ENCODE results near the gene SLC20A1.

SLC20A1 gene

DNA sequence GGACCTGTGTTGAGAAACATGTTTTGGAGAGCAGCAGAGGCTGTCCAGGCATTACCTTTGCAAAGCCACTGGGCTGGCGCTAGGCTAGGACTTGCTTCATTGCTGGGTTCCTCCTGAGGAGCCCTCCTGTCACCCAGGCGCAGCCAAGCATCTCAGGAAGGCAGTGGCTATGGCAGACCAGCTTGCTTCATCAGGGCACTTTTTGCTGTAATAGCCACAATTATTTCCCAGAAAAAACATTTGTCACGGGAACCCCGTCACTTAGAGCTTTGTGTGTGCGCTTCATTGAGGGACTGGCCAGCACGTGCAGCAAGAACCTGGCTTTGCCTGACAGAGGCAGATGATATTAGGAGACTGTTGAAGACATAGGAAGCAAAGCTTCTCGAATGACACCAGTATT is 36.4 kb downstream of the SLC20A1 start:
- DNase-seq (ENCODE audit: low read depth in 2 of 3, low spot score in 2 of 3): no peak

DNA sequence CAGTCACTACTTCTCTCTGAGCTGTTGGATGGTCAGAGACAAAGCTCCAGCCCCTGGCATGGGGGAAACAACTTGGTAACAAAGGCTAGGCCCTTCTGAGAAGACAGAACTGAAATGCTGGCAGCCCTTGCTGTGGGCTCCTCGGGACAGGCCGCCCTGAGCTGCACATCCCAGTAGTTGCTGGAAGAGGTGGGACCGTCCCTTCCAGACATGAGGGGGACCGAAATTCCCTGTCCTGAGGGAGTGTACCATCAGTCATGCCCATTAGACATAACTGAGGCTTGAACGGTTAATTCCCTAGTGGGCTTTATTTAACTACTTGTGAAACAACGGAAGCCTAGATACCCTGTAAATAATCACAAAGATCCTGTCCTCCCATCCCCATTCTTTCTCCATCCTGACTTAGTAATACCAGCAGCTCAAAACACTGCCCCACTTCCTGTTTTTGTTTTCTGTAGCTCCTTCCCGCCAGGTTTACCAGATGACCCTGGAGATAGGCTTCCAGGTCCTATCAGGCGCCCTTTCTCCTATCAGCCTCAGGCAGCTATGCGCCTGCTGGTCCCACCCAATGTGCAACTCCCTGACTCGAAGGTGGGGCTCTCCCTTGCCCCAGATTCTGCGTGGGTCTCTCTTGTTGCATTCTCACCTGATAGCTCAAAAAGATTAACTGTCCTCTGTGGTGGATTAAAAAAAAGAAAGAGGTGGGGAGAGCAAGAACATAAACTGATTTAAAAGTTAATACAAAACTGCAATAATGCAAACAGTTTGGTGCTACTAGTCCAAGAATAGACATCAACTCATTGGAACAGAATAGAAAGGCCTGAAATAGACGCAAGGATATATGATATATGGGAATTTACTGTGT is 38.0 kb downstream of the SLC20A1 start:
- DNase-seq (ENCODE audit: low read depth in 2 of 3, low spot score in 2 of 3): no peak

DNA sequence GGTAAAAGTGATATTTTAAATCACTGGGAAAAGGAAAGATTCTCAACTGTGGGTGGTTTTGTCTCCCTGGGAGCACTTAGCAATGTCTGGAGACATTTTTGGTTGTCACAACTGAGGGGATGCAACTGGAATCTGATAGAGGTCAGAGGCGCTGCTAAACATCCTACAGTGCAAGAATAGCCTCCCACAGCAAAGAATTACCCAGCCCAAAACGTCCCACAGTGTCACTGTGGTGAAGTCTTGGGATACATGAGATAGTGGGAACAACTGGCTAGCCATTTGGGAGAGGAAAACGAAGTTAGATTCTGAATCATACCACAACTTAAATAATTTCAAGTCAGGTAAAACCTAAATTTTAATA is 38.7 kb downstream of the SLC20A1 start:
- DNase-seq (ENCODE audit: low read depth in 2 of 3, low spot score in 2 of 3): no peak

DNA sequence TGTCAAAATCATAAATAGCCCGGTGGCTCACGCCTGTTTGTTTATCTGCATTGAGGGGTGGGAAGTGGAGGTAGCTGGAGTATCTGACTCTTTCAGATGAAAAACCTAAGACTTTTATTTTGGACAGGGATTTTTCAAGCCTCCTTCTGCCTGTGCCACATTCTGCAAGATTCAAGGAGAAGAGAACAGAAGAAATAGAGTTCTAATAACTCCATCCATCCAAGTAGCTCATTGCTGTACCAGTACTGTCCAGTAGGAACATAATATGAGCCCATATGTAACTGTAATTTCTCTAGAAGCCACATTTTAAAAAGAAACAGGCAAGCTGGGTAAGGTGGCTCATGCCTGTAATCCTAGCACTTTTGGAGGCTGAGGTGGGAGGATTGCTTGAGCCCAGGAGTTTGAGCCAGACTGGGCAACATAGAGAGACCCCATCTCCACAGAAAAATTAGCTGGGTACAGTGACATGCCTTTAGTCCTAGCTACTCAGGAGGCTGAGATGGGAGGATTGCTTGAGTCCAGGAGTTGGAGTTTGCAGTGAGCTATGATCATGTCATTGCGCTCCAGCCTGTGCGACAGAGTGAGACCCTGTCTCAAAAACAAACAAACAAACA is 39.6 kb downstream of the SLC20A1 start:
- no peak for DNase-seq (ENCODE audit: low read depth in 2 of 3, low spot score in 2 of 3)

DNA sequence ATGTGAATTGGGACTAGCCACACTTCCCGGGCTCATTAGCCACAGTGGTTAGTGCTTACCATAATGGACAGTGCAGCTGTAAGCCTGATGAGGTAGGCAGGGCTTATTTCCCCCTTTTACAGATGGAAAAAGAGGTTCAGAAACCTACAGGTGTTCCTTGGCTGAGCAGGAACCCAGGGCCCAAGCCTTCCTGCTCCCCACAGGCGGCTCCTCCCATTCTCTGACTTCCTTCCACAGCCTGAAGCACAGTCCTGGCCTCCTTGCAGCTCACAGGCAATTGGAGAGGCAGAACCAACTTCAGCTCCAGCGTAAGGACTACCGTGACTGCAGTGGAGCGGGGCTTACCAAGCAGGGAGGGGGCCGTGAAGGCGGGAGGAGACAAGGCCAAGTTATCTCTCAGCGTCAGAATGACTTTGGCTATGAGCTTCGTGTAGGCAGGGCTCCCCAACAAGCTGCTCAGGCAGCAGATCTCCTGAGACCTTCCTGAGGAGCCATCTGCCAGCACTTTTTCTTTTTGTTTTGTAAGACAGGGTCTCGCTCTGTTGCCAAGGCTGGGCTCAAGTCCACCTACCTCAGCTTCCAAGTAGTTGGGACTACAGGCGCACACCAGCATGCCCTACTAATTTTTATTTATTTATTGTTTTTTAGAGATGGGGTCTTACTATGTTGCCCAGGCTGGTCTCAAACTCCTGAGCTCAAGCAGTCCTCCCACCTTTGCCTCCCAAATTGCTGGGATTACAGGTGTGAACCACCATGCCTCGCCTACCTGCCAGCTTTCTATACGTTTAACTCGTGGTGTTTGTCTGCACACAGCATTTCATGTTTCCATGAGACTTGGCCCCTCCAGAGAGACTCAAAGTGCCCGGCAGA is 40.8 kb downstream of the SLC20A1 start:
- DNase-seq (ENCODE audit: low read depth in 2 of 3, low spot score in 2 of 3): no peak

DNA sequence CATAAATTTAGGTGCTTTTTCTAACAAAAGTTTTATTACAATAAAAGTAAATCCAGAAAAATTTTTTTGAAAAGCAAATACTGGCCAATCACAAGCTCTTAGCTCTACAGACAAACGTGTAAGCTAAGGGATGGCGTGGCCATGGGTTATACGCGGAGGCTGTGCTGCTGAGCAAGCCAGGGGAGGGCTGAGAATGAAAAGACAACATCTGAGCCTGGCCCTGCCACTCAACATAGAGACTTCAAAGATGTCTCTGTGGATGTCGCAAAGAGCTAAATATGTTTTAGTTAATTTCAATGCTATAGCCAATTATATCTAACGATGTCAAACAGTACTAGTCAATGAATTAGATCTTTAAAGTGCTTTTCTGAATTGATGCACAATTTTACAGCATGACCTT is 41.8 kb downstream of the SLC20A1 start:
- no peak for DNase-seq (ENCODE audit: low read depth in 2 of 3, low spot score in 2 of 3)

DNA sequence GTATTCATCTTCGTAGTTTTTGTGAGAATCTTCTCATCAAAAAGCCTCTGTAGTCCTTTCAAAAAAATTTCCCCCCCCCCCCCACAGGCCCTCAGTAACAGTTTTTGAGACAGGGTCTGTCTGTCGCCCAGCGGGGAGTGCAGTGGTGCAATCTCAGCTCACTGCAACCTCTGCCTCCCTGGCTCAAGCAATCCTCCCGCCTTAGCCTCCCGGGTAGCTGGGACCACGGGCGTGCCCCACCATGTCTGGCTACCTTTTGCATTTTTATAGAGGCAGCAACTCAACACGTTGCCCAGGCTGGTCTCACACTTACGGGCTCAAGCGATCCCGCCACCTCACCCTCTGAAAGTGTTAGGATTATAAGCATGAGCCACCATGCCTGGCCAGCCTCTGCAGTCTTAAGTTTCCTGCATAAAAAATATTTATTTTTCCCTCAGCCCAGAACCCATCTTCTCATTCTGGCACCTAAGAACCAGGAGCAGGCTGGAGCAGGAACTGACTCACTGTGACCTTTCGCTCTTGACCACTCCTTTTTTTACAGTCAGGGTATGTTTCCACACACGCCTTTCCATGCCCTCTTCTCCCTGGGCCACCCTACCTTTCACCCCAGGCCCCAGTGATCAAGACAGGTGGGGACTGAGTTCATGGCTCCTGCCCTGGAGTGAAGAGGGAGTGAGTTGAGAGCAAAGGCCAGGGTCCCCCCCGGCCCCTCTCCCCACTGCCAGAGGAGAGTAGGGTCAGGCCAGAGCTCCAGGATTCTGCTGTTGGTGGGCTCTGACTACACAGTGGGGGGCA is 42.5 kb downstream of the SLC20A1 start:
- DNase-seq (ENCODE audit: low read depth in 2 of 3, low spot score in 2 of 3): no peak

DNA sequence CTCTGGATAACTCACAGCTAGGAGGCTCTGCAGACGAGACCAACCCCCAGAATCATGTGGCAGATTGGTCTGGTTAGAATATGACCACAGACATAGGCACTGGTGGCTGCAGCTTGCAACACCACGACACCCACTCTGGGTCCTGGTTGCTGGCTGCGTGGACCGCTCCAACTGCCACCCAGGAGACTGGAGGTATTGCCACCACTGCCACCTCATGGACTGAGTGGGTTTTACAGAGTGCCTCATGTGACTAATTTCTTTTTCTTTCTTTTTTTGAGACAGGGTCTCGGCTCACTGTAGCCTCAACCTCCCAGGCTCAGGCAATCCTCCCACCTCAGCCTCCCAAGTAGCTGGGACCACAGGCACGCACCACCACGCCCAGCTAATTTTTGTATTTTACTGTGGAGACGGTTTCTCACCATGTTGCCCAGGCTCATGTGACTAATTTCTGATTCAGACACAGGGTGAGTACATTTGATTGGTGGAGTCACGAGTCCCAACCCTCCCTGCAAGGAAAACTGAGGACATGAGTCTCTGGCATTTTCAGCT is 45.2 kb downstream of the SLC20A1 start:
- peak in 2 of 3 experiments; percentile 6 to 23 for DNase-seq (ENCODE audit: low read depth in 2 of 3, low spot score in 2 of 3)

DNA sequence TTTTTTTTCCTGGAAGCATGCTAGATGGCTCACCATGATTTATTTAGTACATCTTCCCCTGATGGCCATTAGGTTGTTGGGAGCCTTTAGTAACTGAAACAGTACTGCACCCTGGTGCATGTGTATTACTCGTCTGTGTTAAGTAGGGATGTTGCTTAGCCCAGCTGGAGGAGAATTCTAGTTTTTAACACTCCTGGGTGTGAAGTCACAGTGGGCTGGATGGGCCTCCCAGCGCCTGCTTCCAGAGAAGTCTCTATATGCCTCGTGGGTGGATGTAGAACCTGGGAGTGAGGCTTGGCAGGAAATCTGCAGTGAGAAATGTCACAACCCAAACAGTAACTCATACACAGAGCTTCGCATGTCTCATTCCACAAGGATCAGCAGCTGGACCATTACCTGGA is 46.1 kb downstream of the SLC20A1 start:
- DNase-seq (ENCODE audit: low read depth in 2 of 3, low spot score in 2 of 3): no peak

DNA sequence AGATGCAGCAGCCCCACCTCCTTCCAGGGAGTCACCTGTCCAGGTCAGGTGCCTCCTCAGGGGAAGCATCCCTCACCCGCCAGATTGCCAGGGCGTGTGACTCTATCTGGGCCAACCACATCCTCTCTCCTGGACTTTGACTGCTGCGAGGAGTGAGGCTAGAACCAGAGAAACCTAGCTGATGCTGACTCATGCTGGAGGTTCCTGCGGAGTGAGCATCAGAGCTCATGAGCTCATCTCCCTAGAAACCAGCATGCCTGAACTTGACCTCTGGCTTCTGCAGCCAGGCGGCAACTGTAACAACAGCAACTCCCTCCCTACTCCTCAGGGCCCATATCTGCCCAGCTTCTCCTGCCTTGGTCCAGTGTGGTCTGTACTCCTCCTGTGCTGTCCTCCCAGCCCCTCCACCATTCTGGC is 46.8 kb downstream of the SLC20A1 start:
- DNase-seq (ENCODE audit: low read depth in 2 of 3, low spot score in 2 of 3): peak in 1 of 3 experiments; percentile 23

DNA sequence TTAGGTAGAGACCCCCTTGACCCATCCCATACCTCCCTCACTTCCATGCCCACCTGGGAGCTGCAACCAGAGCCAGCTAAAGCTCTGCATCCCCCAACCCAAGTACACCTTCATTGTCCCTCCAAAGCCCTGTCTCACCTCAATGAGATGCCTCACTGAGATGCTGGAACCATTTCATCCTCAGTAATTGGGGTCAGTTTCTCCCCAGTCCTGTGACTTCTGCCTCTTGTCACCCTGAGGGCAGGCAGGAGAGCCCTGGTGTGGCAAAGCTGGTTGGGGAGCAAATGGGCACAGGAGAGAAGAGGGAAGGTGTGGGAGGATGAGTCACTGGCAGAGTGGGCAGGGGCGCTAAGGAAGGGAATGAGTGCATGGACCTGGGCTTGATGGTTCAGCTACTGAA is 47.2 kb downstream of the SLC20A1 start:
- DNase-seq (ENCODE audit: low read depth in 2 of 3, low spot score in 2 of 3): no peak

DNA sequence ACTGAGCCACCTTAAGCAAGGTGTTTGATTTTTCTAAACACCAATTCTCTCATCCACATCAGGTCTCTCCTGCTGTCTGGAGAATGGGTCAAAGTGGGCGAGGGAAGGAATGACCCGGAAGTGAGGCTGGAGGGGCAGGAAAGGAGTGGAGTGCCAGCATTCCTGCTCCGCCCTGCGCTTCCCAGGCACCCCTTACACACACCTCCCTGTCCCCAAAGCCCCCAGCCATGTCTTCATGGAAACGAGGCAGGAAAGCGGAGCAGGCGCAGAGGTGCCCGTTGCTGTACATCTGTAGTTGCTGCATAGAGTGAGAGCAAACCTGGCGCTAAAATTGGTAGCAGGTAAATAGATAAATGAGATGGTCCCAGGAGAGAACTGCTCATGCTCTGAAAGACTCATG is 47.9 kb downstream of the SLC20A1 start:
- no peak for DNase-seq (ENCODE audit: low read depth in 2 of 3, low spot score in 2 of 3)

DNA sequence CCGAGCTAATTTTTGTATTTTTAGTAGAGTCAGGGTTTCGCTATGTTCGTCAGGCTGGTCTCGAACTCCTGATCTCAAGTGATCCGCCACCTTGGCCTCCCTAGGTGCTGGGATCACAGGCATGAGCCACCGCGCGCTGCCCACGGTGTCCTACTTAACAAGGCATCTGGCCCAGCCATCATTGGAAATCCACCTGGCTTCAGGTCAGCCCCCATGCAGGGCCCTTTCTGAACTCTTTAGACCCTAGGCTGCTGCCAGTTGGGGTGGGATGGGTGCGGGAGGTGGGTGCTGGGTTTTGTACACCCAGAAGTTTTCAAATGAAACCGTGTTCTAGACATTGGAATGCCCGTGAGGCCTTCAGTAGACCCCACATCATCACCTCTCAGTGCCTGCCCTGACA is 48.4 kb downstream of the SLC20A1 start:
- no peak for DNase-seq (ENCODE audit: low read depth in 2 of 3, low spot score in 2 of 3)

DNA sequence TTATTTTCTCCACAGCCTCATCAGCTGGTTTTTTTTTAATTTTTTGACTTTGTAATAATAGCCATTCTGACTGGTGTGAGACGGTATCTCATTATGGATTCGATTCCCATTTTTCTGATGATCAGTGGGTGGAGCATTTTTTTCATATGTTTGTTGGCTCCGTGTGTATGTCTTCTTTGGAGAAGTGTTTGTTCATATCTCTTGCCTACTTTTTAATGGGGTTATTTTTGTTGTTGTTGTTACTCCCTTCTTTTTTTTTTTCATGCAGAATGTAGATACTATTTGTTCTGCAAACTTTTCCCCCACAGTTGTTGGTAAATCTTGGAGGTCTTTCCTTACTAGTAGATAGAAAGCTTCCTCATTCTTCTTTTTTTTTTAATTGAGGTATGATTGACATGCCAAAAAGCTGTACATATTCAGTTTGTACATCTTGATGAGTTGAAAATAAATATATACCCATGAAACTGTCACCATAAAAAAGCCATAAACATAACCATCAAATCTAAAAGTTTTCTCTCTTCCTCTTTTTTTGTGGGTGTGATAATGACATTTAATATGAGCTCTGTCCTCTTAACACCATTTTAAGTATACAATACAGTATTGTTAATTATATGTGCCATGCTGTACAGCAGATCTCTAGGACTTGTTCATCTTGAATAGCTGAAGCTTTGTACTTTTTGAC is 53.2 kb downstream of the SLC20A1 start:
- no peak for DNase-seq (ENCODE audit: low read depth in 2 of 3, low spot score in 2 of 3)

DNA sequence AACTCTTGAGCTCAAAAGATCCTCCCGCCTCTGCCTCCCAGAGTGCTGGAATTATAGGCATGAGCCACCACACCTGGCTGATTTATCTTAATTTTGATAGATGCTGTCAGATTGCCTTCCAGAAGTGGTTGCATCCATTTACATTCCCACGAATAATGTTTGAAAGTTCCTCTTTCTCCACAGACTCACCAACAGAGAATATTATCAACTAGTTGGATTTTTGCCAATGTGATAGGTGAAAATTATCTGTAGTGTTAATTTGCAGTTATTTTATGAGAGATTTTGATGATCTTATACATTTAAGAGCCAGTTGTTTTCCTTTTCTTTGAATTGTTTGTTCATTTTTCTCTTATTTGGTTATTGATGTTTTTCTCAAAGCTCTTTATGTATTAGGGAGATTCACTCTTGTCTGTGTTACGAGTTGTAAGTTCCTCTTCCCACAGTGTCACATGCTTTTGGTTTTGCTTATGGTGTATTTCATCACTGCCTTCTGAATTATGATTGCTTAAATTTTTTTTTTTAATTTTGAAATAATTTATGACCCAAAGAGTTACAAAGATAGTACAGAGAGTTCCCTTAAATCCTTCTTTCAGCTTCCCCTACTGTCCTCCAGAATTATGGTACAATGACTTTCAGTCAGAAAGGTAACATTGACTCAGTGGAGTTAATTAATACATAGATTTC is 54.4 kb downstream of the SLC20A1 start:
- no peak for DNase-seq (ENCODE audit: low read depth in 2 of 3, low spot score in 2 of 3)

DNA sequence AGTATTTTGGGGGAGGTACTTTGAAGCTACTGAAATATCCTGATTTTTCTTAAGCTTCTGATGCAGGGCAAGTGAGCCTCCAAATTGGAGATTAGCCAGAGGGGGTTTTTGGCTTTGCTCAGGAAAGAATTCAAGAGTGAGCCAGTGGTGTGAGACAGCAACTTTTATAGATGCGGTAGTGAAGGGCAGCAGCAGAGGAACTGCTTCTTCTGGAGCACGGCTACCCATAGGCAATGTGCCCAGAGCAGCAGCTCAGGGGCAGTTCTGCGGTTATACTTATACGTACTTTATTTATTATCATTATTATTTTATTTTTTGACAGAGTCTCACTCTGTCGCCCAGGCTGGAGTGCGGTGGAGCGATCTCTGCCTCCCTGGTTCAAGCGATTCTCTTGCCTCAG is 55.3 kb downstream of the SLC20A1 start:
- no peak for DNase-seq (ENCODE audit: low read depth in 2 of 3, low spot score in 2 of 3)

DNA sequence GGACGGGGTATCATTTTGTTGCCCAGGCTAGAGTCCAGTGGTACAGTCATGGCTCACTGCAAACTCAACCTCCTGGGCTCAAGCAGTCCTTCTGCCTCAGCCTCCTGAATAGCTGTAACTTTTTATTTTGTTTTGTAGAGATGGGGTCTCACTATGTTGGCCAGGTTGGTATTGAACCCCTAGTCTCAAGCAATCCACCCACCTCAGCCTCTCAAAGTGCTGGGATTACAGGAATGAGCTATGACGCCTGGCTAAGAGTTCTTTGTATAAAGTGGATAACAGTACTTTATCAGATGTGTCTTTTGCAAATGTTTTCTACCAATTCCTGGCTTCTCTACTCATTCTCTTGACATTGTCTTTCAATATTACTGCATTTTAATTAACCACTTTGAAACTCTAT is 57.9 kb downstream of the SLC20A1 start:
- no peak for DNase-seq (ENCODE audit: low read depth in 2 of 3, low spot score in 2 of 3)

DNA sequence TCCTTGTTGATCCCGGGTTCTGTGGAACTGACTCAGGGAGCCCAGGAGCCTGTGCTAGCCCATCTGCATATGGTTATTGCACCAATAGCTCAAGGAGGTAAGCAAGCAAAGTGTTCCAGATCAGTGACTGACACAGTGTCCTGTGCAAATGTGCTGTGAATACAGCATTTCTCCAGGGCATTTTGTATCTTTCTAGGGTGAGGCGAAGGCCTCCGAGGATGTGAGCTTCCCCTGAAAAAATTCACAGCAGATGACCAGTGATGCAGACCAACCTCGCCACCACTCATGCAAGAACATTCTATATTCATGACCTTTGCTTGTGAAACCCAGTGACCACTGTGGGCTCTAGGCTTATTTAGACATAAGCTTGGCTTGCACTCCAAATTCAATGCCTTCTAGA is 59.8 kb downstream of the SLC20A1 start:
- no peak for DNase-seq (ENCODE audit: low read depth in 2 of 3, low spot score in 2 of 3)

DNA sequence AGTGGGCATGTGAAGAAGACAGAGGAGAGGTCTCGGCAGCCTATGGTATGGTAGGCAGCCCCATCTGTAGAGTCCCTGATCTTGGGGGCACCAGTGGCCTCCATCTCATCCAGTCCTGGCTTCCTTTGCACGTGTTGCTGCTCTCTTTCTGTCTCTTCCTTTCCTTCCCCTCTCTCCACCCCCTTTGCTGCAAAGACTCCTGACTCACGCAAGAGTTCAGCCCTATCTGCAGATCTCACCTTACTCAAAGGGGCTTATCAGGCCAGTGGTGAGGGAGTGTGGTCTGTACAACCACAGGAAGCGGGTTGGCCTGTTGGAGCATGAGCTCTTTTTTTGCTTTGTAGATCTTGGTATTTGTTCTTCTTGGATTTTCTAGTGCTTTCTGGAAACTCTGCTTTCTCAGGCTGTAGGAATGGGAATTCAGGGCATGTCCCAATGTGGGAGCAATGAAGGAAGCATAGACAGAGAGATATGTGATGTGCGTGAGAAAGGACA is 60.5 kb downstream of the SLC20A1 start:
- DNase-seq (ENCODE audit: low read depth in 2 of 3, low spot score in 2 of 3): peak in 1 of 3 experiments; percentile 43
